Kidney (tissue), 14 donors: Measurements from ENCODE around the gene CDC23. TPM values are rescaled to one million over a fixed set of nuclear protein-coding genes. Genes with fewer than 3 reads are reported as not detected.
A peak's percentile ranks its signal among the peaks of the same experiment; 100 is the strongest.

Experiments
- DNase-seq, 5 donors: peaks; one replicate each; pipeline ENCODE4 v3.0.0-alpha.2; 2013 to 2020
- FAIRE-seq: peaks from 2 replicates; lab custom pipeline; 2012; peaks lifted over from hg19 to GRCh38; lab: Jason Lieb, UNC
- H3K27ac ChIP-seq, 2 donors: one replicate each; pipeline ENCODE4 v1.7.0; 2013; ENCODE audit warnings: low read depth in 2 of 2, low read length in 2 of 2, inconsistent platforms in 1 of 2
- H3K27me3 ChIP-seq: one replicate; pipeline ENCODE4 v1.7.1; 2013; ENCODE audit warnings: low read length, inconsistent platforms; ENCODE audit not compliant: control insufficient read depth, insufficient read depth
- H3K36me3 ChIP-seq, 3 donors: one replicate each; pipeline versions ENCODE4 v1.7.0 to v1.7.1; 2013; ENCODE audit warnings: low read length in 3 of 3, control low read depth in 1 of 3, inconsistent platforms in 1 of 3; ENCODE audit not compliant: insufficient read depth in 3 of 3, control insufficient read depth in 2 of 3
- H3K4me1 ChIP-seq, 3 donors: one replicate each; pipeline versions ENCODE4 v1.7.0 to v1.7.1; 2013; ENCODE audit warnings: low read length in 3 of 3, inconsistent platforms in 1 of 3, low read depth in 1 of 3; ENCODE audit not compliant: control insufficient read depth in 2 of 3, insufficient read depth in 2 of 3
- H3K4me3 ChIP-seq, 3 donors: one replicate each; pipeline versions ENCODE4 v1.7.0 to v1.8.1; 2013; ENCODE audit warnings: low read length in 3 of 3, control low read depth in 1 of 3, inconsistent platforms in 1 of 3
- H3K9ac ChIP-seq, 3 donors: one replicate each; pipeline versions ENCODE4 v1.7.0 to v1.7.1; 2013; ENCODE audit warnings: low read length in 3 of 3, control low read depth in 1 of 3, inconsistent platforms in 1 of 3
- H3K9me3 ChIP-seq, 3 donors: one replicate each; pipeline versions ENCODE4 v1.7.0 to v1.7.1; 2013; ENCODE audit warnings: low read length in 3 of 3, control low read depth in 1 of 3, inconsistent platforms in 1 of 3; ENCODE audit not compliant: control insufficient read depth in 2 of 3, insufficient read depth in 1 of 3
- CTCF ChIP-seq: IDR thresholded peaks from 3 replicates; pipeline ENCODE4 v1.5.1; 2012; ENCODE audit warnings: mild to moderate bottlenecking, moderate library complexity, borderline replicate concordance; ENCODE audit not compliant: insufficient read depth; ENCODE audit errors: extremely low read depth
- intact Hi-C: fragments of 100-400 bp; cut with DNase I; formaldehyde crosslinking; loops from one replicate; pipeline ENCODE4 v1.11.1; 2022
- polyA plus RNA-seq: library from polyadenylated mRNA; stranded (reverse); fragments of 350-450 nt; fragmentation: Illumina TruSeq; extraction: RNeasy Lipid Tissue Mini Kit (QIAGEN cat#74804); gene quantifications from one replicate; pipeline ENCODE4 v1.2.3, GENCODE V29; 2014; ENCODE audit warnings: low read depth, low replicate concordance; ENCODE audit not compliant: insufficient read depth
- total RNA-seq: library from RNA; stranded (reverse); fragmentation: NEBNext Ultra II Directional; extraction: Animal tissue kit (Norgen Biotek cat#: 25700); gene quantifications from one replicate; pipeline ENCODE4 v1.2.1, GENCODE V29; 2021
- donor health status: control.
- donor health status: control.
- donor health status: control.
- donor health status: control.
- donor health status: control.
- donor health status: DM: yes; HTN: yes; CAD: no.
- donor health status: Normal renal cell carcinoma (clear cell type).

The CDC23 gene
- total and polyA plus RNA-seq, 2 donors from 2014 or later = 17.6 to 28.3 TPM

GRCh38 chr5:138179277-138179857, 33.8 kb downstream of the CDC23 start:
- no peak for FAIRE-seq
- H3K9ac ChIP-seq = peak overlapping the region in 1 of 3 donors; percentile 54
- H3K9me3 ChIP-seq = no peaks in the 10 kb centered on the region
- peak overlapping the region; percentile 45 to 94 (median 87) for H3K4me3 ChIP-seq
- peak in 3 of 5 donors; percentile 10 to 39 (median 12) for DNase-seq
- peaks cover 4 to 8% (median 5%) of the 10 kb centered on the region in 3 donors for H3K36me3 ChIP-seq
- intact Hi-C loops = no loop called here
- no peak for TF ChIP-seq CTCF
- no peak overlapping the region for H3K27ac ChIP-seq
- peaks cover 0 to 10% (median 7%) of the 10 kb centered on the region in 3 donors for H3K4me1 ChIP-seq
- H3K27me3 ChIP-seq = no peaks in the 10 kb centered on the region

GRCh38 chr5:138178516-138179276, 34.4 kb downstream of the CDC23 start, which contains the start of the genes BRD8 and KIF20A:
Gene BRD8, minus strand, starts transcription at chr5:138178630. Its CDS starts 16 bp downstream, at chr5:138178614.
Gene KIF20A, plus strand, starts transcription at chr5:138179112. Its CDS starts 569 bp downstream, at chr5:138179681.
- no peak for TF ChIP-seq CTCF
- FAIRE-seq (peak; percentile 30), DNase-seq (peak; percentile 96 to 98 (median 97))
- H3K27me3 ChIP-seq = no peaks in the 10 kb centered on the region
- H3K4me1 ChIP-seq = peaks cover 0 to 10% (median 7%) of the 10 kb centered on the region in 3 donors
- H3K27ac ChIP-seq = peak within 1 kb of the TSS; percentile 86 to 89
- intact Hi-C loops = no loop called here
- H3K4me3 ChIP-seq = peak within 1 kb of the TSS; percentile 87 to 99 (median 94)
- no peaks in the 10 kb centered on the region for H3K9me3 ChIP-seq
- peak within 1 kb of the TSS; percentile 72 to 95 (median 88) for H3K9ac ChIP-seq
- peaks cover 8 to 14% (median 8%) of the 10 kb centered on the region in 3 donors for H3K36me3 ChIP-seq

- TF ChIP-seq CTCF = no peak
- DNase-seq (peak in 3 of 5 donors; percentile 27 to 74 (median 73)), FAIRE-seq (no peak)
Measured at GRCh38 chr5:138177941-138178515, 35.1 kb downstream of the CDC23 start.

More at GRCh38 chr5:138177941-138178515, 35.1 kb downstream of the CDC23 start:
- H3K27ac ChIP-seq = peak overlapping the region; percentile 86 to 89
- H3K27me3 ChIP-seq = no peaks in the 10 kb centered on the region
- peak overlapping the region; percentile 72 to 95 (median 88) for H3K9ac ChIP-seq
- peaks cover 0 to 10% (median 7%) of the 10 kb centered on the region in 3 donors for H3K4me1 ChIP-seq
- peaks cover 9 to 17% (median 11%) of the 10 kb centered on the region in 3 donors for H3K36me3 ChIP-seq
- H3K9me3 ChIP-seq = no peaks in the 10 kb centered on the region
- peak overlapping the region; percentile 87 to 99 (median 94) for H3K4me3 ChIP-seq
- intact Hi-C loops = no loop called here
